B cell (primary cell): ENCODE results near the gene TRIM38. TPM values are rescaled to one million over a fixed set of nuclear protein-coding genes. Genes with fewer than 3 reads are reported as not detected.
A peak's percentile ranks its signal among the peaks of the same experiment; 100 is the strongest.

ENCODE experiments used
- ATAC-seq: fragments of 200-7000 bp; cut with Tn5 transposase; one replicate; pipeline ENCODE4 v1.10.0; 2021; ENCODE audit warnings: low read depth, mild to moderate bottlenecking, moderate number of reproducible peaks, moderate library complexity
- CTCF ChIA-PET: fragments of 350-600 bp; sonication (Branson Sonifier 250); formaldehyde crosslinking; loops from one replicate; lab custom pipeline; 2021; ENCODE audit warnings: antibody characterized with exemption, inconsistent platforms; lab: Charles Lee
- POLR2A ChIA-PET: fragments of 350-600 bp; sonication (Branson Sonifier 250); formaldehyde crosslinking; loops from one replicate; lab custom pipeline; 2021; ENCODE audit warnings: antibody characterized with exemption; lab: Charles Lee
- DNase-seq: peaks from one replicate; pipeline ENCODE4 v3.0.0; 2013
- H2AFZ ChIP-seq: 2 replicates; pipeline ENCODE4 v1.6.1; 2012; ENCODE audit warnings: mild to moderate bottlenecking, low read depth, low read length; ENCODE audit not compliant: insufficient read depth, poor library complexity, severe bottlenecking
- H3K27ac ChIP-seq, 2 donors: 1 replicate in 1 of 2; 2 replicates in 1 of 2; pipeline ENCODE4 v1.5.1; 2012 to 2013; ENCODE audit warnings: low read length in 2 of 2, mild to moderate bottlenecking in 2 of 2, moderate library complexity in 1 of 2
- H3K27me3 ChIP-seq, 4 experiments: fragments of 200-600 bp in 1 of 4; sonication (generic) in 1 of 4; replicated peaks in 1 of 4; 1 replicate in 2 of 4; 2 replicates in 2 of 4; pipeline versions ENCODE4 v1.6.1 to v1.7.0; 2013 to 2016; ENCODE audit warnings: low read length in 3 of 4, mild to moderate bottlenecking in 2 of 4, mixed read lengths in 1 of 4, moderate library complexity in 1 of 4; ENCODE audit not compliant: insufficient read depth in 4 of 4, control insufficient read depth in 3 of 4; ENCODE audit errors: control extremely low read depth in 1 of 4
- H3K36me3 ChIP-seq, 2 experiments: replicated peaks in 1 of 2; 1 replicate in 1 of 2; 2 replicates in 1 of 2; pipeline versions ENCODE4 v1.6.1 to v1.7.1; 2013; ENCODE audit warnings: low read length in 1 of 2; ENCODE audit not compliant: insufficient read depth in 2 of 2, control insufficient read depth in 1 of 2; ENCODE audit errors: control extremely low read depth in 1 of 2, extremely low read depth in 1 of 2
- H3K4me1 ChIP-seq, 2 donors: fragments of 200-600 bp in 1 of 2; sonication (generic) in 1 of 2; 1 replicate in 1 of 2; 2 replicates in 1 of 2; pipeline versions ENCODE4 v1.5.1 to v1.6.1; 2013 to 2017; ENCODE audit warnings: low read length in 2 of 2; ENCODE audit not compliant: control insufficient read depth in 2 of 2, insufficient read depth in 2 of 2
- H3K4me2 ChIP-seq: replicated peaks from 2 replicates; pipeline ENCODE3; 2012; ENCODE audit warnings: mild to moderate bottlenecking, low read depth, low read length; ENCODE audit not compliant: poor library complexity, severe bottlenecking
- H3K4me3 ChIP-seq, 5 experiments: fragments of 200-600 bp in 1 of 5; sonication (generic) in 1 of 5; 1 replicate in 3 of 5; 2 replicates in 2 of 5; pipeline versions ENCODE4 v1.5.1 to v1.7.0; 2011 to 2016; ENCODE audit warnings: low read length in 4 of 5, mild to moderate bottlenecking in 4 of 5, low read depth in 2 of 5, control low read depth in 1 of 5, moderate library complexity in 1 of 5; ENCODE audit not compliant: insufficient read depth in 1 of 5; ENCODE audit errors: control extremely low read depth in 1 of 5, extremely low read depth in 1 of 5
- H3K79me2 ChIP-seq: fragments of 200-600 bp; sonication (generic); one replicate; pipeline ENCODE4 v1.6.0; 2016; ENCODE audit warnings: low read length; ENCODE audit not compliant: control insufficient read depth, insufficient read depth
- H3K9ac ChIP-seq: fragments of 200-600 bp; sonication (generic); 2 replicates; pipeline ENCODE4 v1.6.1; 2017; ENCODE audit warnings: mild to moderate bottlenecking, low read length, moderate library complexity
- H3K9me3 ChIP-seq, 3 donors: one replicate each; pipeline versions ENCODE4 v1.6.1 to v1.7.1; 2013; ENCODE audit warnings: low read length in 2 of 3; ENCODE audit not compliant: control insufficient read depth in 2 of 3, insufficient read depth in 1 of 3; ENCODE audit errors: control extremely low read depth in 1 of 3
- H4K20me1 ChIP-seq: 2 replicates; pipeline ENCODE4 v1.6.0; 2012; ENCODE audit warnings: mild to moderate bottlenecking, low read length; ENCODE audit not compliant: insufficient read depth, control insufficient read depth, poor library complexity, severe bottlenecking
- H3K27ac Mint-ChIP-seq: one replicate; pipeline ENCODE4 v1.8.0; 2021; ENCODE audit warnings: mixed read lengths
- H3K27me3 Mint-ChIP-seq: one replicate; pipeline ENCODE4 v1.8.0; 2021; ENCODE audit warnings: mixed read lengths
- H3K4me1 Mint-ChIP-seq: one replicate; pipeline ENCODE4 v1.8.0; 2021; ENCODE audit warnings: mixed read lengths
- H3K4me3 Mint-ChIP-seq: one replicate; pipeline ENCODE4 v1.8.0; 2021; ENCODE audit warnings: mixed read lengths
- H3K9me3 Mint-ChIP-seq: one replicate; pipeline ENCODE4 v1.8.0; 2022; ENCODE audit warnings: mixed read lengths; ENCODE audit not compliant: insufficient read depth
- CTCF ChIP-seq: fragments of 200-600 bp; IDR thresholded peaks from one replicate; pipeline ENCODE4 v1.8.0; 2022; ENCODE audit warnings: antibody characterized with exemption, mild to moderate bottlenecking
- EZH2 ChIP-seq: IDR thresholded peaks from 2 replicates; pipeline ENCODE4 v1.6.1; 2012; ENCODE audit warnings: borderline replicate concordance, low read depth, mild to moderate bottlenecking, moderate library complexity, low read length; ENCODE audit not compliant: insufficient read depth, poor library complexity, severe bottlenecking
- WGBS: methylation state at CpG from one replicate; pipeline ENCODE4 v1.1.5; 2013; ENCODE audit warnings: missing lambda C conversion rate; ENCODE audit not compliant: insufficient coverage; 5-methylcytosine and 5-hydroxymethylcytosine counted together
- intact Hi-C: fragments of 100-400 bp; cut with micrococcal nuclease; formaldehyde crosslinking; loops from one replicate; pipeline ENCODE4 v1.10.0; 2022
- polyA plus RNA-seq: library from polyadenylated mRNA; depleted of rRNA; stranded (reverse); fragments of >200 nt; gene quantifications from 2 replicates; pipeline ENCODE4 v1.2.3, GENCODE V29; 2012
- total RNA-seq, 2 donors: library from RNA; stranded (reverse); fragments of 120-200 nt in 1 of 2; gene quantifications; 1 replicate in 1 of 2; 2 replicates in 1 of 2; pipeline versions ENCODE4 v1.2.3 to v1.2.4, GENCODE V29; 2013 to 2022

Gene TRIM38
- total and polyA plus RNA-seq, 2 donors (not counting 1 experiment from before 2014, with no cell fraction given): 29.3 to 57.2 TPM

DNA sequence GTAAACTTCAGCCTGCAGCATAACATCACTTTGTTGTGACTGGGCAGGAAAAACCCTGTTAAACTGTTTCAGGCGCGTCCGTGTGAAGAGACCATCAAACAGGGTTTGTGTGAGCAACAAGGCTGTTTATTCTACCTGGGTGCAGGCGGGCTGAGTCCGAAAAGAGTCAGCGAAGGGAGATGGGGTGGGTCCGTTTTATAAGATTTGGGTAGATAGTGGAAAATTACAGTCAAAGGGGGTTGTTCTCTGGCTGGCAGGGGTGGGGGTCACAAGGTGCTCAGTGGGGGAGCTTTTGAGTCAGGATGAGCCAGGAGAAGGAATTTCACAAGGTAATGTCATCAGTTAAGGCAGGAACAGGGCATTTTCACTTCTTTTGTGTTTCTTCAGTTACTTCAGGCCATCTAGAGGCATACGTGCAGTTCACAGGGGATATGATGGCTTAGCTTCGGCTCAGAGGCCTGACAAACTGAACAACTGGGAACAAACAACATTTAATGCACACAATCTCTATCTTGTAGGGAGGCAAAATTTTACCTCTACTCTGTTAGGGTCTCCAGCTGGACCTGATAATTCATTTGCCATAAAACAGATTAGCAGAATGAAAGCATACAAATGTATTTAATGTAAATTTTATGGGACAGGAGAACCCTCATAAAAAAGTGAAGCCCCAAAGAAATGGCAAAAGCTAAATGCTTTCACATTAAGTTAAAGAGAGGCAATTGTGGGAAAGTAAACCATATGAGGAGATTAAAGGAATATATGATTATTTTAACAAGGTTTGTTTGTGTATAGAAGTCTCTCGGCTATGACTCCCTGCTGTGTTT is 66.4 kb downstream of the TRIM38 start:
- Histone ChIP-seq H3K9me3 (peaks cover 0 to 7% (median 0%) of the 10 kb centered on the region in 3 donors), H3K4me1 (peaks cover 32 to 47% of the 10 kb centered on the region in 2 donors), H2AFZ (no peak overlapping the region), H3K36me3 (no peaks in the 10 kb centered on the region), H4K20me1 (no peaks in the 10 kb centered on the region), H3K4me3 (no peak overlapping the region), H3K27ac (no peak overlapping the region), H3K9ac (no peak overlapping the region), H3K4me2 (no peak overlapping the region), H3K79me2 (peaks cover 4% of the 10 kb centered on the region), H3K27me3 (no peaks in the 10 kb centered on the region)
- TF ChIP-seq CTCF (no peak), EZH2 (no peak)
- Mint-ChIP-seq H3K27me3 (no peaks in the 10 kb centered on the region), H3K27ac (peak overlapping the region; percentile 37), H3K4me3 (no peak overlapping the region), H3K4me1 (peaks cover 60% of the 10 kb centered on the region), H3K9me3 (peaks cover 3% of the 10 kb centered on the region)
- CTCF ChIA-PET: interaction anchor here (1.1 to 6.7 kb wide), 5 partner anchors 9 to 68 kb away, joined by 3 to 45 read pairs (median 20); a partner anchor contains a TSS
- DNase-seq (no peak), ATAC-seq (no peak)
- intact Hi-C loops: loop anchor here (10.0 kb wide), 3 partner anchors 526 to 1476 kb away; partner anchors contain the start of gene ABT1
- POLR2A ChIA-PET: interaction anchor here (3.8 to 6.1 kb wide), 5 partner anchors 7 to 170 kb away, joined by 20 to 77 read pairs (median 43); a partner anchor contains a TSS
- 90% methylated on average over 5 of the region's 10 CpGs for WGBS

GRCh38 chr6:26029570-26029856 is 66.9 kb downstream of the TRIM38 start:
- H3K4me1 Mint-ChIP-seq: peaks cover 63% of the 10 kb centered on the region
- H3K9ac ChIP-seq: no peak overlapping the region

More at GRCh38 chr6:26029570-26029856, 66.9 kb downstream of the TRIM38 start:
- Mint-ChIP-seq H3K27ac (no peak overlapping the region), H3K27me3 (no peaks in the 10 kb centered on the region), H3K4me3 (no peak overlapping the region), H3K9me3 (peaks cover 3% of the 10 kb centered on the region)
- H3K9me3 ChIP-seq: peaks cover 0 to 10% (median 0%) of the 10 kb centered on the region in 3 donors
- no peak overlapping the region for H3K4me3 ChIP-seq
- no peaks in the 10 kb centered on the region for H3K36me3 ChIP-seq
- DNase-seq (no peak), ATAC-seq (no peak)
- H3K27ac ChIP-seq: no peak overlapping the region
- ChIA-PET POLR2A (interaction anchor here (3.9 to 6.1 kb wide), 5 partner anchors 8 to 169 kb away, joined by 20 to 77 read pairs (median 43); a partner anchor contains a TSS), CTCF (interaction anchor here (1.1 to 6.7 kb wide), 3 partner anchors 14 to 68 kb away, joined by 3 to 45 read pairs (median 20); a partner anchor contains a TSS)
- peaks cover 4% of the 10 kb centered on the region for H3K79me2 ChIP-seq
- no peaks in the 10 kb centered on the region for H3K27me3 ChIP-seq
- intact Hi-C loops: loop anchor here (10.0 kb wide), 3 partner anchors 525 to 1475 kb away; partner anchors contain the start of gene ABT1
- peaks cover 35 to 50% of the 10 kb centered on the region in 2 donors for H3K4me1 ChIP-seq
- no peak overlapping the region for H3K4me2 ChIP-seq
- H4K20me1 ChIP-seq: no peaks in the 10 kb centered on the region
- no peak overlapping the region for H2AFZ ChIP-seq
- TF ChIP-seq CTCF (no peak), EZH2 (no peak)
